Transverse colon (tissue), 4 donors: ENCODE data around the gene ITPR2.

Source experiments
- CTCF ChIP-seq, 5 experiments: fragments of 200-600 bp in 3 of 5; fragments of 450-650 bp in 2 of 5; sonication (generic) in 3 of 5; IDR thresholded peaks; 1 replicate in 2 of 5; 2 replicates in 3 of 5; pipeline ENCODE4 v1.5.1; 2016 to 2017; ENCODE audit warnings: antibody characterized with exemption in 5 of 5, inconsistent platforms in 3 of 5, mild to moderate bottlenecking in 2 of 5, moderate library complexity in 1 of 5
- EP300 ChIP-seq: sonication (generic); formaldehyde crosslinking; IDR thresholded peaks from one replicate; pipeline ENCODE4 v1.6.1; 2017; ENCODE audit warnings: antibody characterized with exemption, low read depth
- POLR2A ChIP-seq: fragments of 450-650 bp; IDR thresholded peaks from one replicate; pipeline ENCODE4 v1.6.1; 2016; ENCODE audit warnings: antibody characterized with exemption, mild to moderate bottlenecking, moderate library complexity
- POLR2AphosphoS5 ChIP-seq, 3 donors: sonication (generic); formaldehyde crosslinking; IDR thresholded peaks; one replicate each; pipeline ENCODE4 v1.6.1; 2016; ENCODE audit warnings: antibody characterized with exemption in 3 of 3

- TF ChIP-seq CTCF (IDR thresholded peaks at IDR 0.05) (no peak), EP300 (no peak), POLR2AphosphoS5 (IDR thresholded peaks at IDR 0.05) (no peak), POLR2A (no peak)
Observed at GRCh38 chr12:26512213-26512612, 320.8 kb downstream of the ITPR2 start.
